IPS-11a (cell line): ENCODE measurements around the gene CFAP74.

ENCODE experiments used
- H3K4me3 ChIP-seq: one replicate; pipeline ENCODE4 v1.5.1; 2013; ENCODE audit warnings: low read depth, low read length, control low read depth

CFAP74 gene

GRCh38 chr1:1956101-1956500 is 47.5 kb downstream of the CFAP74 start:
- no peak overlapping the region for H3K4me3 ChIP-seq

GRCh38 chr1:1955621-1956094 is 47.9 kb downstream of the CFAP74 start:
- no peak overlapping the region for H3K4me3 ChIP-seq

- H3K4me3 ChIP-seq, result no peak overlapping the region
Measured at GRCh38 chr1:1954831-1955441, 48.6 kb downstream of the CFAP74 start.

GRCh38 chr1:1954015-1954414 is 49.6 kb downstream of the CFAP74 start:
- no peak overlapping the region for H3K4me3 ChIP-seq

- no peak overlapping the region for H3K4me3 ChIP-seq
Measured at GRCh38 chr1:1950940-1951339, 52.6 kb downstream of the CFAP74 start.

- H3K4me3 ChIP-seq, result no peak overlapping the region
Measured at GRCh38 chr1:1948783-1949182, 54.8 kb downstream of the CFAP74 start.

- H3K4me3 ChIP-seq, result no peak overlapping the region
Measured at GRCh38 chr1:1947493-1947892, 56.1 kb downstream of the CFAP74 start.

GRCh38 chr1:1946540-1946939 is 57.0 kb downstream of the CFAP74 start:
- no peak overlapping the region for H3K4me3 ChIP-seq

- H3K4me3 ChIP-seq, result no peak overlapping the region
Measured at GRCh38 chr1:1945782-1946393, 57.7 kb downstream of the CFAP74 start.

- no peak overlapping the region for H3K4me3 ChIP-seq
Measured at GRCh38 chr1:1943834-1944570, 59.6 kb downstream of the CFAP74 start.

GRCh38 chr1:1942753-1943656 is 60.6 kb downstream of the CFAP74 start:
- no peak overlapping the region for H3K4me3 ChIP-seq

GRCh38 chr1:1941868-1942752 is 61.5 kb downstream of the CFAP74 start:
- H3K4me3 ChIP-seq, result no peak overlapping the region

GRCh38 chr1:1941211-1941841 is 62.3 kb downstream of the CFAP74 start:
- H3K4me3 ChIP-seq, result no peak overlapping the region

- H3K4me3 ChIP-seq, result no peak overlapping the region
Measured at GRCh38 chr1:1940123-1940425, 63.5 kb downstream of the CFAP74 start.

- no peak overlapping the region for H3K4me3 ChIP-seq
Measured at GRCh38 chr1:1939296-1940122, 64.1 kb downstream of the CFAP74 start.

- H3K4me3 ChIP-seq, result no peak overlapping the region
Measured at GRCh38 chr1:1938613-1939295, 64.8 kb downstream of the CFAP74 start.

GRCh38 chr1:1938276-1938573 is 65.4 kb downstream of the CFAP74 start:
- H3K4me3 ChIP-seq, result no peak overlapping the region

- no peak overlapping the region for H3K4me3 ChIP-seq
Measured at GRCh38 chr1:1937549-1938275, 65.9 kb downstream of the CFAP74 start.
